Ectodermal cell (in vitro differentiated cells): Measurements from ENCODE around the gene DIPK1B.
A peak's percentile ranks its signal among the peaks of the same experiment; 100 is the strongest.

Experiments used
- H3K27ac ChIP-seq: 2 replicates; pipeline ENCODE4 v1.7.0; 2013; ENCODE audit warnings: mild to moderate bottlenecking, low read depth, low read length; ENCODE audit not compliant: insufficient read depth, poor library complexity, severe bottlenecking
- H3K27me3 ChIP-seq: 2 replicates; pipeline ENCODE4 v1.7.0; 2013; ENCODE audit warnings: mild to moderate bottlenecking, low read length; ENCODE audit not compliant: insufficient read depth, control insufficient read depth, poor library complexity, severe bottlenecking
- H3K36me3 ChIP-seq: one replicate; pipeline ENCODE4 v1.7.0; 2013; ENCODE audit warnings: low read length; ENCODE audit not compliant: control insufficient read depth, insufficient read depth
- H3K4me1 ChIP-seq: one replicate; pipeline ENCODE4 v1.7.0; 2013; ENCODE audit warnings: low read length; ENCODE audit not compliant: control insufficient read depth, insufficient read depth
- H3K4me3 ChIP-seq: 2 replicates; pipeline ENCODE4 v1.7.0; 2013; ENCODE audit warnings: low read depth, low read length, control low read depth; ENCODE audit not compliant: insufficient read depth
- H3K9me3 ChIP-seq: 2 replicates; pipeline ENCODE4 v1.7.0; 2013; ENCODE audit warnings: mild to moderate bottlenecking, low read length, moderate library complexity; ENCODE audit not compliant: control insufficient read depth
- WGBS, 2 experiments: methylation state at CpG; one replicate each; pipeline ENCODE4 v1.1.7; 2013; ENCODE audit warnings: missing lambda C conversion rate in 2 of 2; 5-methylcytosine and 5-hydroxymethylcytosine counted together

Gene DIPK1B

GRCh38 chr9:136686794-136687711, 25.3 kb upstream of the DIPK1B start, which contains the start of gene AGPAT2:
Gene AGPAT2, minus strand, starts transcription at chr9:136687457. Its CDS starts 100 bp downstream, at chr9:136687357.
- Histone ChIP-seq H3K36me3 (no peaks in the 10 kb centered on the region), H3K27ac (no peak within 1 kb of the TSS), H3K27me3 (peaks cover 53% of the 10 kb centered on the region), H3K9me3 (no peaks in the 10 kb centered on the region), H3K4me1 (peaks cover 25% of the 10 kb centered on the region), H3K4me3 (peak within 1 kb of the TSS; percentile 35)
- 0 to 1% methylated on average over 102 to 104 of the region's 106 CpGs for WGBS, 2 experiments

- no peak overlapping the region for H3K27ac ChIP-seq
Observed at GRCh38 chr9:136687721-136688223, 24.6 kb upstream of the DIPK1B start.

GRCh38 chr9:136688274-136689107, 23.9 kb upstream of the DIPK1B start:
- Histone ChIP-seq H3K27ac (no peak overlapping the region), H3K36me3 (no peaks in the 10 kb centered on the region), H3K4me3 (no peak overlapping the region), H3K9me3 (no peaks in the 10 kb centered on the region), H3K4me1 (peaks cover 28% of the 10 kb centered on the region), H3K27me3 (peaks cover 53% of the 10 kb centered on the region)
- WGBS, 2 experiments = 64 to 65% methylated on average over 21 of the region's 21 CpGs

More at GRCh38 chr9:136687721-136688223, 24.6 kb upstream of the DIPK1B start:
- peaks cover 53% of the 10 kb centered on the region for H3K27me3 ChIP-seq
- WGBS, 2 experiments = 17% methylated on average over 37 of the region's 37 CpGs
- peak overlapping the region; percentile 2 for H3K4me3 ChIP-seq
- no peaks in the 10 kb centered on the region for H3K36me3 ChIP-seq
- no peaks in the 10 kb centered on the region for H3K9me3 ChIP-seq
- peaks cover 28% of the 10 kb centered on the region for H3K4me1 ChIP-seq

GRCh38 chr9:136689108-136689460, 23.3 kb upstream of the DIPK1B start:
- Histone ChIP-seq H3K9me3 (no peaks in the 10 kb centered on the region), H3K4me3 (no peak overlapping the region), H3K27ac (no peak overlapping the region), H3K36me3 (no peaks in the 10 kb centered on the region), H3K27me3 (peaks cover 49% of the 10 kb centered on the region), H3K4me1 (peaks cover 28% of the 10 kb centered on the region)
- 89% methylated on average over 7 of the region's 7 CpGs for WGBS, 2 experiments

GRCh38 chr9:136690104-136690805, 22.1 kb upstream of the DIPK1B start:
- H3K27ac ChIP-seq = no peak overlapping the region
- H3K36me3 ChIP-seq = no peaks in the 10 kb centered on the region
- H3K27me3 ChIP-seq = peaks cover 41% of the 10 kb centered on the region
- H3K4me3 ChIP-seq = no peak overlapping the region
- H3K4me1 ChIP-seq = peaks cover 27% of the 10 kb centered on the region
- WGBS, 2 experiments = 94 to 95% methylated on average over 25 of the region's 25 CpGs
- H3K9me3 ChIP-seq = no peaks in the 10 kb centered on the region

- H3K9me3 ChIP-seq = no peaks in the 10 kb centered on the region
- 93 to 95% methylated on average over 15 of the region's 15 CpGs for WGBS, 2 experiments
- H3K4me3 ChIP-seq = no peak overlapping the region
- H3K27me3 ChIP-seq = peaks cover 35% of the 10 kb centered on the region
- no peak overlapping the region for H3K27ac ChIP-seq
- peaks cover 21% of the 10 kb centered on the region for H3K4me1 ChIP-seq
- H3K36me3 ChIP-seq = no peaks in the 10 kb centered on the region
Observed at GRCh38 chr9:136690806-136691261, 21.5 kb upstream of the DIPK1B start.

GRCh38 chr9:136691316-136692184, 20.8 kb upstream of the DIPK1B start:
- no peaks in the 10 kb centered on the region for H3K9me3 ChIP-seq
- WGBS, 2 experiments = 66 to 67% methylated on average over 29 of the region's 29 CpGs
- H3K27me3 ChIP-seq = peaks cover 28% of the 10 kb centered on the region
- no peak overlapping the region for H3K27ac ChIP-seq
- no peak overlapping the region for H3K4me3 ChIP-seq
- H3K4me1 ChIP-seq = peaks cover 15% of the 10 kb centered on the region
- no peaks in the 10 kb centered on the region for H3K36me3 ChIP-seq

GRCh38 chr9:136692185-136693134, 19.9 kb upstream of the DIPK1B start:
- no peaks in the 10 kb centered on the region for H3K9me3 ChIP-seq
- no peak overlapping the region for H3K27ac ChIP-seq
- no peak overlapping the region for H3K4me3 ChIP-seq
- peaks cover 17% of the 10 kb centered on the region for H3K4me1 ChIP-seq
- 89 to 90% methylated on average over 46 of the region's 46 CpGs for WGBS, 2 experiments
- H3K36me3 ChIP-seq = no peaks in the 10 kb centered on the region
- peaks cover 19% of the 10 kb centered on the region for H3K27me3 ChIP-seq
